ENCODE data around the gene ATG101. TPM values are rescaled to one million over a fixed set of nuclear protein-coding genes. Genes with fewer than 3 reads are reported as not detected.

The ATG101 gene
- total and polyA plus RNA-seq, 3 donors from 2014 or later = 52.6 to 64.5 (median 64.5) TPM

DNA sequence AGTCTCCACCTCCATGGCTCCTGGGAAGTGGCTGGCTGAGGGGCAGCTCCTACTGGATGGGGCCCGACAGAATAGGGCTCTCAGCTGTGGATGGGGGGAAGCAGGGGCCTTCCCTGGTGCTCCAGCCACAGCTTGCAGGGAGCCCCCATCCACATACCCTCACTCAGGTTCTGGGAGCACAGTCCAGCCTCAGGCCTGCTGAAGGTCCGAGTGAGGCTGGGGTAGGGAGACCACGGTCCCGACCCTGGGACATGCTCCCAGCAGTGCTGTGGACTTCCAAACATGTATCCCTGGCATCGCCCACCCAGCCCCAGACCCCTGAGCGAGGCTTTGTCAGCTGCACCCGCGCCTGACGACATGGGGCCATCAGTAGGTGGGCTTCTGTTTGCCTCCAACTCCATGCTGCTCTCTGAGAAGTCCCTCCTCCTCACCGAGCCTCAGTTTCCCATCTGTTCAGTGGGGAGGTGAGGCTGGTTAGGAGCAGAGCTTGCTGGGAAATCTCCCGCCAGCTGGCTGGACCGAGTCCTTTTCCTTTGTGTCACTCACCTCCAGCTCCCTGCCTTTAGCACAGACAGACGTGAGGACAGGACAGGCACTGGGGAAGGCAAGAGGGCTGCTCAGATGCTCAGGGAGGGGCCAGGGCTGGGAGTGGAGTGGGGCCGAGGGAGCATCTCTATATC lies 9.1 kb upstream of the ATG101 start:
- peaks cover 43% of the 10 kb centered on the region for H3K4me1 ChIP-seq

DNA sequence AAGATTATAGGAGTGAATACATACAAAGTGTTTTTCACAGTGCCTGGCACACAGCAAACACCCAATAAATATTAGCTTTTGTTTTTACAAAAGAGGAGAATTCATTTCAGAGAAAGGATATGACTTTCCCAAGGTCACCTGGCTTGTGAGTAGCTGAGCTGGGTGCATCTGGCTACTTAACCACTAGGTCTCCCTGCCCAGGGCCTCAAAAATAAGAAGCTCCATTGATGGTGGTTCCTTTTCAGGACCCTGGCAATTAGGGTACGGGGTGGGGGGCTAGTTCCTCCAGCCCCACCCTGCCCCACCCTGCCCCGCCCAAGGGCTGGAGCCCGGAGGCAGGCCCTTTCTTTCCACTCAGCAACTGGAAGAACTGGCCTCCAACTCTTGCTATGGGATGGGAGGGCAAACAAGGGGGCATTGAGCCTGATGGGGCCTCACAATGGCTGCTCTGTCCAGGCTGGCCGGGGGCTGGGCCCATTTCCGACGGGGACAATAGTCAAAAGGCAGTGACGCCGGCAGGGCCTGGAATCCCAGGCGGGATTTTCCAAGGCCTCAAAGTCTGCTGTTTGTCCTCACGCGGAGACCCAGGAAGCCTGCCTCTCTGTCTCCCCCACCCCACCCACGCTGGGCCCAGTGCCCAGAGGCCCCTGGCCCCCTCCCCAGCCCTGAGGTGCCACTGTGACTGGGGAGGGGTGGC lies 8.2 kb upstream of the ATG101 start:
- peaks cover 38% of the 10 kb centered on the region for H3K4me1 ChIP-seq

More for the DNA sequence above, 9.1 kb upstream of the ATG101 start:
- intact Hi-C loops (cut with DNase I; ENCODE audit: low total_unique reads) = no loop called here
- H3K9me3 ChIP-seq = no peaks in the 10 kb centered on the region
- no peak overlapping the region for H3K27ac ChIP-seq
- H3K27me3 ChIP-seq = no peaks in the 10 kb centered on the region
- no peak overlapping the region for H3K4me3 ChIP-seq
- no peak for DNase-seq
- H3K36me3 ChIP-seq (ENCODE audit: low read depth, missing control alignments) = no peaks in the 10 kb centered on the region
- 85 to 86% methylated on average over 12 to 14 of the region's 14 CpGs for WGBS, 2 donors
- TF ChIP-seq, protein P1, sequence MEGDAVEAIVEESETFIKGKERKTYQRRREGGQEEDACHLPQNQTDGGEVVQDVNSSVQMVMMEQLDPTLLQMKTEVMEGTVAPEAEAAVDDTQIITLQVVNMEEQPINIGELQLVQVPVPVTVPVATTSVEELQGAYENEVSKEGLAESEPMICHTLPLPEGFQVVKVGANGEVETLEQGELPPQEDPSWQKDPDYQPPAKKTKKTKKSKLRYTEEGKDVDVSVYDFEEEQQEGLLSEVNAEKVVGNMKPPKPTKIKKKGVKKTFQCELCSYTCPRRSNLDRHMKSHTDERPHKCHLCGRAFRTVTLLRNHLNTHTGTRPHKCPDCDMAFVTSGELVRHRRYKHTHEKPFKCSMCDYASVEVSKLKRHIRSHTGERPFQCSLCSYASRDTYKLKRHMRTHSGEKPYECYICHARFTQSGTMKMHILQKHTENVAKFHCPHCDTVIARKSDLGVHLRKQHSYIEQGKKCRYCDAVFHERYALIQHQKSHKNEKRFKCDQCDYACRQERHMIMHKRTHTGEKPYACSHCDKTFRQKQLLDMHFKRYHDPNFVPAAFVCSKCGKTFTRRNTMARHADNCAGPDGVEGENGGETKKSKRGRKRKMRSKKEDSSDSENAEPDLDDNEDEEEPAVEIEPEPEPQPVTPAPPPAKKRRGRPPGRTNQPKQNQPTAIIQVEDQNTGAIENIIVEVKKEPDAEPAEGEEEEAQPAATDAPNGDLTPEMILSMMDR (IDR thresholded peaks at IDR 0.05) = no peak
- no peak for TF ChIP-seq POLR2A (IDR thresholded peaks at IDR 0.05)

DNA sequence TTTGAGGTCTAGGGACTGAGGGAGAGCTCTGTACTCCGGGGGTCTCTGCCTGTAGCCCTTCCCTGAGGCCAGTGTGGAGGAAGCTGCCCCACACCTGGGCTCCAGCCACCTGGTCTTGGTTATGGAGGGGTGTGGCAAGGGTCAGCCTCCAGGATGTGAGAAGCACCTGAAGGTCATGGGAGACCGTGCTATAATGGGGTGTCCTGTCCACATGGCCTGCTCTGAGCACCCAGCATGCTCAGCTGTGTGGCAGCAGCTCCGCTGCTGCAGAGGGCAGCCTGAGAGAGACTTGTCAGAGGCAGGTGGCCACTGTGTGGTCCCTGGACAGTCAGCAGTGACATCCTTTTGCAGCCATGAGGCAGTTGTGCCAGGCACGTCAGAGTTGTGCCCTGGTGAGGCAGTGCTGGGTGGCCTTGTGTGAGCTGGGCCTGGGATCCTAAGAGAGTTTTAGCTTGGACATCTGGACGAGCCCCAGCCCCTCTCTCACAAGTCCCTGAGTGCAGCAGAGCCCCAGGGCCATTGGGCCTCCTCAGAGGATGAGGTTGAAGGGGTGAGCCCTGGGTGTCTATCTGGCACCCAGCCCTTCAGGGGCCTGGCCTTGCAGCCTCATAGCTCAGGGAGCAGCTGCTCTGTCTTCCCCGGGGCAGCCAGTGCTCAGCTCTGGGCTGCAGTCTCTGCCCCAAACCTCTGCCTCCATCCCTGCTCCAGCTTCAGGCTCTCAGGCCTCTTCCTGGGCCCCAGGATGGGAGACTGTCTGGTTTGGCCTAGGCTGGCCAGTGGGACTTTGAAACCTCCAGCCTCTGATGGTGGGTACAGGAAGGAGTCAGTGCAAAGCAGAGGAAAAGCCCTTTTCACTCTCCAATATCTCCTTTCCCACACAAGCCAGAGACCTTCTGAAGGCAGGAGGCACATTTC lies 7.4 kb upstream of the ATG101 start:
- no peak for DNase-seq
- peaks cover 35% of the 10 kb centered on the region for H3K4me1 ChIP-seq
- intact Hi-C loops (cut with DNase I; ENCODE audit: low total_unique reads) = no loop called here
- 50 to 63% methylated on average over 3 to 6 of the region's 6 CpGs for WGBS, 2 donors
- H3K9me3 ChIP-seq = no peaks in the 10 kb centered on the region
- no peaks in the 10 kb centered on the region for H3K36me3 ChIP-seq (ENCODE audit: low read depth, missing control alignments)
- TF ChIP-seq, protein P1 (IDR thresholded peaks at IDR 0.05) = no peak
- no peak for TF ChIP-seq POLR2A (IDR thresholded peaks at IDR 0.05)
- H3K27me3 ChIP-seq = no peaks in the 10 kb centered on the region
- H3K4me3 ChIP-seq = no peak overlapping the region
- H3K27ac ChIP-seq = peak overlapping the region; percentile 81 to 92

More for the DNA sequence above, 8.2 kb upstream of the ATG101 start:
- Histone ChIP-seq H3K27me3 (no peaks in the 10 kb centered on the region), H3K9me3 (no peaks in the 10 kb centered on the region), H3K36me3 (ENCODE audit: low read depth, missing control alignments) (no peaks in the 10 kb centered on the region), H3K4me3 (no peak overlapping the region), H3K27ac (peak overlapping the region; percentile 81 to 92)
- WGBS, 2 donors = 78 to 81% methylated on average over 3 to 10 of the region's 12 CpGs
- DNase-seq = peak; percentile 47
- no peak for TF ChIP-seq POLR2A (IDR thresholded peaks at IDR 0.05)
- TF ChIP-seq, protein P1 (IDR thresholded peaks at IDR 0.05) = no peak
- intact Hi-C loops (cut with DNase I; ENCODE audit: low total_unique reads) = no loop called here

DNA sequence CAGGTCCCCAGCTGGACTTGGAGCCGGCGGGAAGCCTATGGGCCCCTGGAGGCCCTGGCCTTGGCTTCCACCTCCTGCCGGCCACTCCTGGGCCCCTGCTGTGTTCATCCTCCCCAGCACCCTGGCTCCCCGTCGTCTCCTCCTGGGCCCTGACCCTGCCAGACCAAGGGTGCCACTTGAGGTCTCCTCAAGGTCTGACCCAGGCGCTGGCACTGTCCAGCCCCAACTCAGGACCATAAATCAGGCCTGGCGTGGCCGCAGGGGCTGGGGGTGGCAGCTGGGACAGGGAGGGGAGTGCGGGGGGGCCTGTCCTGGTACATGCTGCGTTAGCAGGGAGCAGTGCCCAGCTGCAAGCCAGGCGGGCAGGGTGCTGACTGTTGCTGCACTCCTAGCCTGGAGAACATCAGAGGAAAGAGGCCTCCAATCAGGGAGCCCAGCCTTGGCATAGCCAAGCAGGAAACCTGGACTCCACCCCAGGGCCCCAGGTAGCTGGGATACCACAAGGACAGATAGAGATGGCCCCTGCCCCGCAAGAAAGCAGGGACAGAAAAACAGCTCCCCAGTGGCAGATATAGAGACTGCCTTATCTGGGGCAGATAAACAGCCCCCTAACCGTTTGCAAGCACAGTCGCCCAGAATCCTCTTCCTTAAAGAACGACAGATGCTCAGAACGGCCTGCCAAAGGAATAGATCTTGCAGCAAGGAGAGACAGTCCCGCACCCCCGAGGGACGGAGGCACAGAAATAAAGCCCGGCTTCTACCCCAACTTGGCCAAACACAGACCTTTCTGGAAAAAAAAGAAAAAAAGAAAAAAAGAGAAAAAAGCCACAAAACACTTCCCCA lies 6.5 kb upstream of the ATG101 start:
- no peaks in the 10 kb centered on the region for H3K27me3 ChIP-seq
- peak; percentile 60 for DNase-seq
- H3K36me3 ChIP-seq (ENCODE audit: low read depth, missing control alignments) = no peaks in the 10 kb centered on the region
- peaks cover 35% of the 10 kb centered on the region for H3K4me1 ChIP-seq
- TF ChIP-seq POLR2A (IDR thresholded peaks at IDR 0.05) = no peak
- TF ChIP-seq, protein P1 (IDR thresholded peaks at IDR 0.05) = peak in 1 of 3 experiments; percentile 1
- WGBS, 2 donors = 31 to 72% methylated on average over 8 to 20 of the region's 20 CpGs
- H3K27ac ChIP-seq = peak overlapping the region; percentile 81 to 92
- no peaks in the 10 kb centered on the region for H3K9me3 ChIP-seq
- intact Hi-C loops (cut with DNase I; ENCODE audit: low total_unique reads) = no loop called here
- H3K4me3 ChIP-seq = no peak overlapping the region
